ENCODE data around the gene GXYLT1. TPM values are rescaled to one million over a fixed set of nuclear protein-coding genes. Genes with fewer than 3 reads are reported as not detected.

The GXYLT1 gene
- total and polyA plus RNA-seq, 2 donors (not counting 3 experiments of a cell fraction or from before 2014, with no cell fraction given), result 6.8 to 23.0 TPM

DNA sequence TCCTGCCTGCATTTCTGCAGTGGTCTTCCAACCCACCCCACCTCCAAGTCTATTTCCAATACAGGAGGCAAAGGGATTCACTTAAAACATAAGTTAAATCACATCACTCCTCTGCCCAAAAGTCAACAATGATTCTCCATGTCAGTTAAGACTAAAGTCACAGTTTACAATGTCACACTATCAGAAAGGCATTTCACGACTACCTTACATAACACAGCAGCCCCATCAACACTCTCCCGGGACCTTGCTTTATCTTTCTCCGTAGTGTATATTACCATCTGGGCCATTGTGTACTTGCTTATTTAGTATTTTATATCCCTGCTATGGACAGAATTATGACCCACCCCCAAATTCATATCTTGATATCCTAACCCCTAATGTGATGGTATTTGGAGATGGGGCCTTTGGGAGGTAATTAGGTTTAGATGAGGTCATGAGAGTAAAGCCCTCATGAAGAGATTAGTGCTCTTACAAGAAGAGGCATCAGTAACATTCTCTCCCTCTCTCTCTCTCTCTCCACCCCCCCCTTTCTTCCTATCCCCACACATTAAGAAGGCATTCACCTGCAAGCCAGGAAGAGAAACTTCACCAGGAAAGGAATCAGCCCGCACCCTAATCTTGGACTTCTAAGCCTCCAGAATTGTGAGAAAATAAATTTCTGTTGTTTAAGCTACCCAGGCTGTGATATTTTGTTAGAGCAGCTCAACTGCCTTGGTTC, 112.7 kb downstream of the GXYLT1 start:
- ChIA-PET CTCF (interaction anchor here (0.6 kb wide), 1 partner anchor 1032 kb away, joined by 3 read pairs; no protein-coding TSS in a partner anchor), POLR2A (no interaction called here)
- Histone ChIP-seq H3K9me1 (replicated peaks; ENCODE audit: control insufficient read depth, extremely low read depth, insufficient read depth, low read length) (no peaks in the 10 kb centered on the region), H3K4me1 (ENCODE audit: control insufficient read depth, extremely low read depth, insufficient read depth, low read length) (no peaks in the 10 kb centered on the region), H3K9ac (replicated peaks; ENCODE audit: extremely low read depth, insufficient read depth, low read length) (no peak overlapping the region), H3K27ac (ENCODE audit: insufficient read depth, low read depth, low read length) (no peak overlapping the region), H3K4me3 (replicated peaks in 1 of 3; ENCODE audit: insufficient read depth in 1 of 3, low read depth in 1 of 3, low read length in 3 of 3) (no peak overlapping the region), H4K20me1 (replicated peaks; ENCODE audit: control insufficient read depth, extremely low read depth, insufficient read depth, low read length) (no peaks in the 10 kb centered on the region), H3K27me3 (ENCODE audit: control insufficient read depth in 2 of 2, insufficient read depth in 2 of 2, low read length in 2 of 2) (no peaks in the 10 kb centered on the region), H3K36me3 (ENCODE audit: control insufficient read depth in 2 of 2, extremely low read depth in 1 of 2, insufficient read depth in 2 of 2, low read length in 2 of 2) (no peaks in the 10 kb centered on the region), H2AFZ (ENCODE audit: low read depth, low read length) (no peak overlapping the region), H3K4me2 (ENCODE audit: insufficient read depth, low read length) (no peak overlapping the region), H3K9me3 (replicated peaks; ENCODE audit: control insufficient read depth, insufficient read depth, low read length) (no peaks in the 10 kb centered on the region), H3K79me2 (ENCODE audit: control insufficient read depth, insufficient read depth, low read length) (no peaks in the 10 kb centered on the region)
- DNase-seq (ENCODE audit: low read depth, low spot score), result no peak
- TF ChIP-seq JUN (IDR thresholded peaks at IDR 0.05; ENCODE audit: borderline replicate concordance, insufficient read depth, insufficient read length, low read depth) (no peak), POLR2AphosphoS5 (IDR thresholded peaks at IDR 0.05; ENCODE audit: insufficient read depth, low read depth, low read length) (no peak), POLR2A (IDR thresholded peaks at IDR 0.05; ENCODE audit: low read depth, low read length) (no peak), MYC (IDR thresholded peaks at IDR 0.05; ENCODE audit: low read depth, low read length) (no peak)
- dilution Hi-C loops (cut with MboI; ENCODE audit: extremely low pct_ligation_motif_present, low sequenced_read_pairs), result no loop called here
- intact Hi-C loops (cut with micrococcal nuclease), result no loop called here
- no peak for FAIRE-seq
- BruUV-seq (replicated peaks), result no TSS peak

Other genes with a start within 250 kb of the GXYLT1 start
- 29.2 and 29.5 TPM in 2 replicates for gene YAF2, start 93.4 kb upstream of the GXYLT1 start, total RNA-seq
- 4.6 and 6.9 TPM in 2 replicates for gene YAF2, start 93.4 kb upstream of the GXYLT1 start, polyA plus RNA-seq
- gene ZCRB1, start 181.2 kb upstream of the GXYLT1 start, total RNA-seq, result 52.9 and 55.3 TPM in 2 replicates
- 10.9 and 13.2 TPM in 2 replicates for gene ZCRB1, start 181.2 kb upstream of the GXYLT1 start, polyA plus RNA-seq
- 58.0 and 62.2 TPM in 2 replicates for gene PPHLN1, start 181.3 kb upstream of the GXYLT1 start, total RNA-seq
- gene PPHLN1, start 181.3 kb upstream of the GXYLT1 start, polyA plus RNA-seq, result 19.5 and 23.4 TPM in 2 replicates